Thymus (tissue), 11 donors: ENCODE data around the gene SYDE2. TPM values are rescaled to one million over a fixed set of nuclear protein-coding genes. Genes with fewer than 3 reads are reported as not detected.
"Not testable (repeated sequence)": the region's sequence is repeated elsewhere in the genome, so short reads cannot be mapped to it uniquely, and the experiment has no call there.

ENCODE experiments used
- DNase-seq, 9 donors: peaks; one replicate each; pipeline ENCODE4 v3.0.0-alpha.2; 2013; ENCODE audit warnings: low spot score in 9 of 9, low read depth in 6 of 9, missing footprints in 1 of 9
- H3K27ac ChIP-seq, 2 donors: one replicate each; pipeline ENCODE4 v1.5.1; 2013; ENCODE audit warnings: control low read depth in 1 of 2, low read depth in 1 of 2, low read length in 1 of 2, mild to moderate bottlenecking in 1 of 2, moderate library complexity in 1 of 2
- H3K27me3 ChIP-seq, 2 donors: one replicate each; pipeline ENCODE4 v1.5.1; 2013; ENCODE audit warnings: low read length in 1 of 2; ENCODE audit not compliant: control insufficient read depth in 2 of 2, insufficient read depth in 1 of 2
- H3K36me3 ChIP-seq, 2 donors: one replicate each; pipeline ENCODE4 v1.5.1; 2013; ENCODE audit warnings: low read length in 1 of 2, mild to moderate bottlenecking in 1 of 2, moderate library complexity in 1 of 2; ENCODE audit not compliant: control insufficient read depth in 2 of 2, insufficient read depth in 2 of 2
- H3K4me1 ChIP-seq, 2 donors: one replicate each; pipeline ENCODE4 v1.5.1; 2013; ENCODE audit warnings: low read length in 2 of 2; ENCODE audit not compliant: control insufficient read depth in 2 of 2, insufficient read depth in 2 of 2
- H3K4me3 ChIP-seq, 2 donors: one replicate each; pipeline ENCODE4 v1.5.1; 2013; ENCODE audit warnings: low read length in 2 of 2, control low read depth in 1 of 2, mild to moderate bottlenecking in 1 of 2
- H3K9me3 ChIP-seq, 2 donors: one replicate each; pipeline ENCODE4 v1.5.1; 2013; ENCODE audit warnings: low read length in 1 of 2, mild to moderate bottlenecking in 1 of 2; ENCODE audit not compliant: control insufficient read depth in 2 of 2, insufficient read depth in 1 of 2
- WGBS: extraction: QIAGEN DNeasy Blood & Tissue Kit; methylation state at CpG from one replicate; pipeline ENCODE4 v1.1.7; 2013; 5-methylcytosine and 5-hydroxymethylcytosine counted together
- polyA plus RNA-seq: library from polyadenylated mRNA; stranded (reverse); fragments of 200-250 nt; gene quantifications from one replicate; pipeline ENCODE4 v1.2.3, GENCODE V29; 2013
- total RNA-seq: library from RNA; stranded (reverse); fragments of 120-200 nt; gene quantifications from one replicate; pipeline ENCODE4 v1.2.4, GENCODE V29; 2013
- donor health status: healthy.

SYDE2 gene
- total and polyA plus RNA-seq, 2 donors: 1.1 to 1.3 TPM

- WGBS: 24% methylated on average over 26 of the region's 26 CpGs
- H3K4me1 ChIP-seq: peaks cover 0 to 10% of the 10 kb centered on the region in 2 donors
- DNase-seq: peak in 3 of 9 donors; percentile 1 to 28 (median 2)
Measured at GRCh38 chr1:85199667-85200462, 951 bp downstream of the SYDE2 start.

GRCh38 chr1:85198864-85199263 lies 2.0 kb downstream of the SYDE2 start:
- Histone ChIP-seq H3K27ac (no peak overlapping the region), H3K4me3 (no peak overlapping the region), H3K4me1 (peaks cover 0 to 10% of the 10 kb centered on the region in 2 donors)

More at GRCh38 chr1:85199667-85200462, 951 bp downstream of the SYDE2 start:
- Histone ChIP-seq H3K27me3 (peaks cover 17 to 68% of the 10 kb centered on the region in 2 donors), H3K4me3 (peak overlapping the region; percentile 30 to 58), H3K36me3 (no peaks in the 10 kb centered on the region), H3K9me3 (no peaks in the 10 kb centered on the region), H3K27ac (no peak overlapping the region)

GRCh38 chr1:85196358-85196757 lies 4.5 kb downstream of the SYDE2 start:
- H3K27me3 ChIP-seq: peaks cover 10 to 41% of the 10 kb centered on the region in 2 donors
- no peaks in the 10 kb centered on the region for H3K9me3 ChIP-seq
- H3K36me3 ChIP-seq: no peaks in the 10 kb centered on the region
- no peak for DNase-seq
- H3K4me1 ChIP-seq: peaks cover 0 to 7% of the 10 kb centered on the region in 2 donors
- no peak overlapping the region for H3K27ac ChIP-seq
- no peak overlapping the region for H3K4me3 ChIP-seq

More at GRCh38 chr1:85198864-85199263, 2.0 kb downstream of the SYDE2 start:
- DNase-seq: no peak
- Histone ChIP-seq H3K36me3 (no peaks in the 10 kb centered on the region), H3K27me3 (peaks cover 17 to 66% of the 10 kb centered on the region in 2 donors), H3K9me3 (no peaks in the 10 kb centered on the region)
- WGBS: 91% methylated on average over 2 of the region's 2 CpGs

- no peak overlapping the region for H3K4me3 ChIP-seq
- H3K9me3 ChIP-seq: no peaks in the 10 kb centered on the region
- no peaks in the 10 kb centered on the region for H3K36me3 ChIP-seq
- H3K27me3 ChIP-seq: peaks cover 7 to 34% of the 10 kb centered on the region in 2 donors
- H3K27ac ChIP-seq: no peak overlapping the region
- 92% methylated on average over 2 of the region's 2 CpGs for WGBS
- no peak for DNase-seq
- H3K4me1 ChIP-seq: peaks cover 0 to 7% of the 10 kb centered on the region in 2 donors
Measured at GRCh38 chr1:85195703-85196102, 5.1 kb downstream of the SYDE2 start.

GRCh38 chr1:85192129-85192528 lies 8.7 kb downstream of the SYDE2 start:
- not testable (repeated sequence) for DNase-seq, H3K36me3 ChIP-seq, H3K27me3 ChIP-seq, H3K9me3 ChIP-seq, H3K27ac ChIP-seq, H3K4me1 ChIP-seq, H3K4me3 ChIP-seq

GRCh38 chr1:85189120-85189519 lies 11.7 kb downstream of the SYDE2 start:
- Histone ChIP-seq H3K36me3 (no peaks in the 10 kb centered on the region), H3K4me1 (no peaks in the 10 kb centered on the region), H3K9me3 (no peaks in the 10 kb centered on the region), H3K27ac (no peak overlapping the region), H3K4me3 (no peak overlapping the region), H3K27me3 (no peaks in the 10 kb centered on the region)
- no peak for DNase-seq
- WGBS: 92% methylated on average over 1 of the region's 1 CpG

GRCh38 chr1:85188530-85188929 lies 12.3 kb downstream of the SYDE2 start:
- H3K27ac ChIP-seq: no peak overlapping the region

GRCh38 chr1:85187021-85187420 lies 13.8 kb downstream of the SYDE2 start:
- H3K27ac ChIP-seq, H3K4me1 ChIP-seq, DNase-seq, H3K9me3 ChIP-seq, H3K4me3 ChIP-seq, H3K27me3 ChIP-seq, H3K36me3 ChIP-seq: not testable (repeated sequence)
- WGBS: 79% methylated on average over 2 of the region's 3 CpGs

More at GRCh38 chr1:85188530-85188929, 12.3 kb downstream of the SYDE2 start:
- 98% methylated on average over 5 of the region's 5 CpGs for WGBS
- no peaks in the 10 kb centered on the region for H3K9me3 ChIP-seq
- H3K4me3 ChIP-seq: no peak overlapping the region
- no peaks in the 10 kb centered on the region for H3K36me3 ChIP-seq
- no peaks in the 10 kb centered on the region for H3K4me1 ChIP-seq
- no peaks in the 10 kb centered on the region for H3K27me3 ChIP-seq
- no peak for DNase-seq

- Histone ChIP-seq H3K4me1 (peaks cover 0 to 2% of the 10 kb centered on the region in 2 donors), H3K27ac (no peak overlapping the region), H3K36me3 (no peaks in the 10 kb centered on the region), H3K4me3 (no peak overlapping the region), H3K9me3 (no peaks in the 10 kb centered on the region), H3K27me3 (no peaks in the 10 kb centered on the region)
- DNase-seq: no peak
- WGBS: 96% methylated on average over 1 of the region's 1 CpG
Measured at GRCh38 chr1:85184245-85184644, 16.6 kb downstream of the SYDE2 start.
